Thyroid gland (tissue), 4 donors: ENCODE measurements around the gene POU6F2.

Experiments
- CTCF ChIP-seq, 6 experiments: fragments of 200-600 bp in 3 of 6; fragments of 450-650 bp in 3 of 6; sonication (generic) in 3 of 6; IDR thresholded peaks; one replicate each; pipeline ENCODE4 v1.5.1; 2016 to 2019; ENCODE audit warnings: antibody characterized with exemption in 6 of 6, mild to moderate bottlenecking in 2 of 6, inconsistent platforms in 1 of 6, moderate library complexity in 1 of 6
- POLR2A ChIP-seq, 2 donors: fragments of 450-650 bp; IDR thresholded peaks; one replicate each; pipeline ENCODE4 v1.6.1; 2017; ENCODE audit warnings: antibody characterized with exemption in 2 of 2, mild to moderate bottlenecking in 2 of 2, moderate library complexity in 1 of 2

GRCh38 chr7:39022796-39023195 is 45.1 kb downstream of the POU6F2 start:
- TF ChIP-seq CTCF (IDR thresholded peaks at IDR 0.05) (no peak), POLR2A (IDR thresholded peaks at IDR 0.05) (no peak)
